Stimulated activated CD8-positive, alpha-beta memory T cell treated with anti-CD3 and anti-CD28 coated beads, Interleukin-2, amount 100 ng/mL, for 1 hour (primary cell): ENCODE measurements around the gene UQCRC2.
"Not testable (repeated sequence)": the region's sequence is repeated elsewhere in the genome, so short reads cannot be mapped to it uniquely, and the experiment has no call there.

Source experiments
- DNase-seq, 2 donors: peaks; one replicate each; pipeline ENCODE4 v3.0.0-alpha.2; 2020; ENCODE audit warnings: low read depth in 2 of 2

UQCRC2 gene

DNA sequence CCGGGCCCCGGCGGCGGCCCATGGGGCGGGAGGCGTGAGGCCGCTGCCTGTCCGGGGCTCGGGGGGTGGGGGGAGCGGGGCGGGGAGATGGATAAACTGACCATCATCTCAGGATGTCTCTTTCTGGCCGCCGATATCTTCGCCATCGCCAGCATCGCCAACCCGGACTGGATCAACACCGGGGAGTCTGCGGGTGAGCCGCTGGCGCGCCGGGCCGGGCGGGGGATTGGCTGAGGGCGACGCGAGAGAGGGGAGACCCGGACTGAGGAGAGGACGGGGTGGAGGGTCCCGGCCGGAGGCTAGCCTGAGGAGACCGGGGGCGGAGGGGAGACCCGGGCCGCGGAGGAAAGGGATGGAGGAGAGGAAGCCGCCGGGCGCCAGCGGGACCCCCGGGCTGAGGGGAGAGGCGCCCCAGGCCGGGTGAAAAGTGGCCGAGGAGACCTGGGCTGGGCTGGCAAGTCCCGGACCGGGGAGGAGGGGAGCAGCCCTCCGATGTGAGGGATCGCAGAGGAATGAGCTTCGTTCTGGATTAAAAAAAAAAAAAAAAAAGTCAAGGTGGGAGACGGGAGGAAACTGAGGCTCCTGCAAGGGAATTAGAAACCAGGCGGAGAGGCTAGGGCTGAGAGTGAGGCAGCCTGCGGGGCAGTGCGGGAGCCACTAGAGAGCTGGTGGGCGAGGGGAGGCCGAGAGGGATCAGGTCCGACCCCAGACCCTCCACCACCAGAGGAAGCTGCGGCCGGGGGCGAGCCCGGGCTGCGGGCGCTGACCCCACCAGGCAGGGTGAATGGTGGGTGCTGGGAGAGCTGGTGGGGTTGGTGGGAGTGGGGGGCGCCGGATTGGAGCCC, 55.3 kb downstream of the UQCRC2 start:
- no peak for DNase-seq

GRCh38 chr16:22010902-22011301, 57.7 kb downstream of the UQCRC2 start:
- no peak for DNase-seq

DNA sequence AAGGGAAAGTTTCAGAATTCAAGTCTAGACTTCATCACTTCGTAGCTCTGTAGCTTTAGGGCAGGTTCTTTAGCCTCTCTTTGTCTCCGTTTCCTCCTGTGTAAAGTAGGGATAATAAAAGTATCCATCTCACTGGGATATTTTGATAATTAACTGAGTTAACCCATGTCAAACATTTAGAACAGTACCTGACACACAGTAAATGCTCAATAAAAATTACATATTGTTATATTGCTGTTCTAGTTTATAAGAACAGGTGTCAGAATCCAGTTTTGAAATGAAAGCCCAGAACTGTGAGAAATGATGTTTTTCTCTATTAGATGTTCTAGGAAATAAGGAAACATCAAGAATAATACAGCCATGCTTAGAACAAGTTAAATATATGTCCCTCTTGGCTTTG, 59.1 kb downstream of the UQCRC2 start:
- no peak for DNase-seq

- DNase-seq: no peak
Observed at GRCh38 chr16:22013486-22013885, 60.3 kb downstream of the UQCRC2 start.

DNA sequence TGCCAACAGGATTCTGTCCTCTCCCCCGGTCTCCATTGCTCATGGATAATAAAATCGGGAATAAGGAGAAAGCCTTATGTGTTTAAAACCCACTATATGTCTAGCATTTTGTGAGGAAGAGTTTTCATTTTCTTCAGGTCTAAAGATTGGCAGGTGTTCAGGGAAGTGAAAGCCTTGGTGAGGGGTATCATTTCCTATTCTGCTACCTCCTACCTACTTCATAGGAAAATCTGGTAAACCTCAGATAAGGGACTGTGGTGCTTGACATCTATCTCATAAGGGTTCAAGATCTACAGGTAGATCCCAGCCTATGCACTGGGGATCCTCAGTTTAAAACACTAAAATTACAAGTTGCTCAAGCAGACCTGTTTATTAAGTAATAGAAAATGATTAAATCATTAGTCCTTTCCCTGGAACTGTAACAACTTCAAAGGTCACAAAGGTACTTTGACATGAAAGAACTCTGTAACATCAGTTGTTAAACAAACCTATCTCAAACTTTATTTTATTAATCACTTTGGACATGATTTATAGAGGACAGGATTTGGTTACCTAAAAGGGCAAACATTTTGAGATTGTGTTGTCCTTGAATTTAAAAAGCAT, 61.2 kb downstream of the UQCRC2 start:
- no peak for DNase-seq

GRCh38 chr16:22016927-22017326, 63.8 kb downstream of the UQCRC2 start:
- DNase-seq: no peak

GRCh38 chr16:22018559-22018958, 65.4 kb downstream of the UQCRC2 start:
- DNase-seq: no peak

- no peak for DNase-seq
Observed at GRCh38 chr16:22022151-22022550, 69.0 kb downstream of the UQCRC2 start.

GRCh38 chr16:22023505-22023904, 70.3 kb downstream of the UQCRC2 start:
- no peak for DNase-seq

DNA sequence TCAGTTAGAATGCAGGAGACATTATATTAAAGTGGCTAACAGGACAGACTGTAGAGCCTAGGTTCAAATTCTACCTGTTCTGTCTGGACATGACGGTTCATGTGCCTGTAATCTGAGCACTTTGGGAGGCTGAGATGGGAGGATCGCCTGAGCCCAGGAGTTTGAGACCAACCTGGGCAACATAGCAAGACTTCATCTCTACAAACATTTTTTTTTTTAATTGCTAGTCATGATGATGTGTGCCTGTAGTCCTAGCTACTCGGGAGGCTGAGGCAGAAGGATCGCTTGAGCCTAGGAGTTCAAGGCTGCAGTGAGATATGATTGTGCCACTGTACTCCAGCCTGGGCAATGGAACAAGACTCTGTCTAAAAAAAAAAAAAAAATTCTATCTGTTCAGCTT, 71.6 kb downstream of the UQCRC2 start:
- DNase-seq: not testable (repeated sequence)

DNA sequence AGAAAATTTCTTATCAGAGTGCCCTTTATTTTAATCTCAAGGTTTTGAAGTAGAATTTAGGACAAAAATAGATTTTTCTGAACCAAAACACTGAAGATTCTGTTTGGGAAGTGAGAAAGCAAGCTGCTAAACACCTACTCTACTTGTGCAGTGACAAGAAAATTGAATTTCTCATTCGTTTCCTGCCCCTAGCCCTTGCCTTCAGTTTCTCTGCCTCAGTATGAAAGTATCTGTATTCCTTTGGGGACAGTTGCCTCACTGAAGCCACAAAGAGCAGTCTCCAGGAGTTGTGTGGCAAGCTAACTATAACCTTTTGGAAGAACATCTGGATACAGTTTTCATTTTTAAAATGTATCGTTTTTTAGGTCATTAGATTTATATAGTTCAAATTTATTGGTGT, 74.5 kb downstream of the UQCRC2 start:
- DNase-seq: no peak

GRCh38 chr16:22029632-22030031, 76.5 kb downstream of the UQCRC2 start:
- no peak for DNase-seq

DNA sequence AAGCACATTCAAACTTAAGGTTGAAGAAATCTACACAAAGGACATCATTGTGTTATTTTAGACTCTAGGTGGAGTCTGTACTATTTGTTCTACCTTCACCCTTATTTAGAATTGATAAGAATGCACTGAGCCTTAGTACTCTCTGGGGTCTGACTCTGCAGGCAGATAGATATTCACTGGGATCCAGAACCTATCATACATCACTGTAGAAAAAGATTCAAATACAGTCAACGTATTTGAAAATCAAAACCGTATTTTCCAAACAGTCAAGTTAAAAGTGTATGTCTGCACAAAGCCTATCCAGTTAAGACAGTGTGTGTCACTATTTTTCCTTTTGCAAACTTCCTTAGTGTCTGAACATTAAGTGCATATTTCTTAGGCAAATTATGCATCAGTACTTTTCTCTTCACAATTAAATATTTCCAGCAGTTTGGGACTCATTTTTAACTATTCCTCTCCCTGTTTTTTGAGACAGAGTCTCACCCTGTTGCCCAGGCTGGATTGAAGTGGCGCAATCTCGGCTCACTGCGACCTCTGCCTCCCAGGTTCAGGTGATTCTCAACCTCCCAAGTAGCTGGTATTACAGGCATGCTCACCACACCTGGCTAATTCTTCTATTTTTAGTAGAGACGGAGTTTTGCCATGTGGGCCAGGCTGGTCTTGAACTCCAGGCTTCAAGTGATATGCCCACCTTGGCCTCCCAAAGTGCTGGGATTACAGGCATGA, 77.1 kb downstream of the UQCRC2 start:
- DNase-seq: no peak

GRCh38 chr16:22031483-22032083, 78.4 kb downstream of the UQCRC2 start:
- no peak for DNase-seq
